Neuron (in vitro differentiated cells): ENCODE measurements around the gene FAM177B.
"Not testable (repeated sequence)": the region's sequence is repeated elsewhere in the genome, so short reads cannot be mapped to it uniquely, and the experiment has no call there.

Source experiments
- H2AFZ ChIP-seq: one replicate; pipeline ENCODE4 v1.6.1; 2013; ENCODE audit warnings: low read depth, mild to moderate bottlenecking, inconsistent platforms, low read length, moderate library complexity
- H3K27me3 ChIP-seq: one replicate; pipeline ENCODE4 v1.6.1; 2013; ENCODE audit warnings: low read length; ENCODE audit not compliant: insufficient read depth
- H3K36me3 ChIP-seq: one replicate; pipeline ENCODE4 v1.6.1; 2013; ENCODE audit warnings: low read length; ENCODE audit not compliant: insufficient read depth
- H3K4me1 ChIP-seq: one replicate; pipeline ENCODE4 v1.6.1; 2013; ENCODE audit warnings: low read length; ENCODE audit not compliant: insufficient read depth
- H3K4me3 ChIP-seq: 2 replicates; pipeline ENCODE4 v1.5.1; 2013; ENCODE audit warnings: mild to moderate bottlenecking, low read length, moderate library complexity
- H3K9me3 ChIP-seq: one replicate; pipeline ENCODE4 v1.6.1; 2013; ENCODE audit warnings: low read length

Gene FAM177B

GRCh38 chr1:222751255-222751654 is 14.3 kb downstream of the FAM177B start:
- no peaks in the 10 kb centered on the region for H3K9me3 ChIP-seq
- no peak overlapping the region for H2AFZ ChIP-seq
- H3K4me1 ChIP-seq = no peaks in the 10 kb centered on the region
- H3K36me3 ChIP-seq = no peaks in the 10 kb centered on the region
- H3K27me3 ChIP-seq = peaks cover 4% of the 10 kb centered on the region
- H3K4me3 ChIP-seq = no peak overlapping the region

- no peak overlapping the region for H2AFZ ChIP-seq
- no peaks in the 10 kb centered on the region for H3K36me3 ChIP-seq
- no peak overlapping the region for H3K4me3 ChIP-seq
- H3K9me3 ChIP-seq = no peaks in the 10 kb centered on the region
- peaks cover 4% of the 10 kb centered on the region for H3K27me3 ChIP-seq
- no peaks in the 10 kb centered on the region for H3K4me1 ChIP-seq
Measured at GRCh38 chr1:222754366-222755139, 17.6 kb downstream of the FAM177B start.

- H3K4me3 ChIP-seq = no peak overlapping the region
- H3K27me3 ChIP-seq = no peaks in the 10 kb centered on the region
- no peaks in the 10 kb centered on the region for H3K4me1 ChIP-seq
- H3K9me3 ChIP-seq = no peaks in the 10 kb centered on the region
- no peaks in the 10 kb centered on the region for H3K36me3 ChIP-seq
- no peak overlapping the region for H2AFZ ChIP-seq
Measured at GRCh38 chr1:222757646-222758268, 20.8 kb downstream of the FAM177B start.

GRCh38 chr1:222759451-222760035 is 22.5 kb downstream of the FAM177B start:
- Histone ChIP-seq H3K27me3 (no peaks in the 10 kb centered on the region), H3K4me1 (no peaks in the 10 kb centered on the region), H3K9me3 (no peaks in the 10 kb centered on the region), H3K36me3 (no peaks in the 10 kb centered on the region), H3K4me3 (no peak overlapping the region), H2AFZ (no peak overlapping the region)

GRCh38 chr1:222761083-222761482 is 24.1 kb downstream of the FAM177B start:
- Histone ChIP-seq H3K4me3 (no peak overlapping the region), H3K9me3 (no peaks in the 10 kb centered on the region), H3K36me3 (no peaks in the 10 kb centered on the region), H3K4me1 (no peaks in the 10 kb centered on the region), H3K27me3 (no peaks in the 10 kb centered on the region), H2AFZ (no peak overlapping the region)

GRCh38 chr1:222762178-222762577 is 25.2 kb downstream of the FAM177B start:
- H3K36me3 ChIP-seq, H3K27me3 ChIP-seq, H3K9me3 ChIP-seq, H3K4me3 ChIP-seq, H2AFZ ChIP-seq, H3K4me1 ChIP-seq: not testable (repeated sequence)

GRCh38 chr1:222767152-222767571 is 30.2 kb downstream of the FAM177B start:
- H3K27me3 ChIP-seq = no peaks in the 10 kb centered on the region
- no peaks in the 10 kb centered on the region for H3K36me3 ChIP-seq
- H2AFZ ChIP-seq = no peak overlapping the region
- no peak overlapping the region for H3K4me3 ChIP-seq
- no peaks in the 10 kb centered on the region for H3K4me1 ChIP-seq
- peaks cover 4% of the 10 kb centered on the region for H3K9me3 ChIP-seq

- peaks cover 4% of the 10 kb centered on the region for H3K9me3 ChIP-seq
- H2AFZ ChIP-seq = no peak overlapping the region
- H3K4me1 ChIP-seq = no peaks in the 10 kb centered on the region
- no peaks in the 10 kb centered on the region for H3K36me3 ChIP-seq
- no peaks in the 10 kb centered on the region for H3K27me3 ChIP-seq
- no peak overlapping the region for H3K4me3 ChIP-seq
Measured at GRCh38 chr1:222768592-222768991, 31.6 kb downstream of the FAM177B start.

GRCh38 chr1:222769181-222769580 is 32.2 kb downstream of the FAM177B start:
- no peak overlapping the region for H2AFZ ChIP-seq
- H3K27me3 ChIP-seq = no peaks in the 10 kb centered on the region
- no peaks in the 10 kb centered on the region for H3K4me1 ChIP-seq
- peaks cover 4% of the 10 kb centered on the region for H3K9me3 ChIP-seq
- no peaks in the 10 kb centered on the region for H3K36me3 ChIP-seq
- H3K4me3 ChIP-seq = no peak overlapping the region

GRCh38 chr1:222769971-222770620 is 33.1 kb downstream of the FAM177B start:
- Histone ChIP-seq H3K36me3 (no peaks in the 10 kb centered on the region), H3K4me3 (no peak overlapping the region), H3K27me3 (no peaks in the 10 kb centered on the region), H2AFZ (no peak overlapping the region), H3K4me1 (no peaks in the 10 kb centered on the region), H3K9me3 (peaks cover 4% of the 10 kb centered on the region)

GRCh38 chr1:222772996-222773379 is 36.0 kb downstream of the FAM177B start:
- peaks cover 4% of the 10 kb centered on the region for H3K9me3 ChIP-seq
- H3K27me3 ChIP-seq = no peaks in the 10 kb centered on the region
- H2AFZ ChIP-seq = no peak overlapping the region
- no peak overlapping the region for H3K4me3 ChIP-seq
- no peaks in the 10 kb centered on the region for H3K4me1 ChIP-seq
- H3K36me3 ChIP-seq = no peaks in the 10 kb centered on the region

- H3K9me3 ChIP-seq = no peaks in the 10 kb centered on the region
- H3K27me3 ChIP-seq = no peaks in the 10 kb centered on the region
- H3K4me3 ChIP-seq = no peak overlapping the region
- no peak overlapping the region for H2AFZ ChIP-seq
- H3K36me3 ChIP-seq = no peaks in the 10 kb centered on the region
- H3K4me1 ChIP-seq = no peaks in the 10 kb centered on the region
Measured at GRCh38 chr1:222777463-222777862, 40.5 kb downstream of the FAM177B start.

GRCh38 chr1:222777977-222778376 is 41.0 kb downstream of the FAM177B start:
- H3K27me3 ChIP-seq = no peaks in the 10 kb centered on the region
- no peaks in the 10 kb centered on the region for H3K9me3 ChIP-seq
- no peak overlapping the region for H3K4me3 ChIP-seq
- H3K36me3 ChIP-seq = no peaks in the 10 kb centered on the region
- H2AFZ ChIP-seq = no peak overlapping the region
- no peaks in the 10 kb centered on the region for H3K4me1 ChIP-seq
